ENCODE results near the gene STMN3.

GRCh38 chr20:63602321-63602720 lies 50.9 kb downstream of the STMN3 start:
- no peak for TF ChIP-seq CTCF (IDR thresholded peaks at IDR 0.05)
- no peak for TF ChIP-seq FOXM1 (IDR thresholded peaks at IDR 0.05; ENCODE audit: low read depth)
- TF ChIP-seq CHD2 (IDR thresholded peaks at IDR 0.05; ENCODE audit: low read length, partially characterized antibody) = no peak
- TF ChIP-seq REST (IDR thresholded peaks at IDR 0.05; ENCODE audit: low read depth, low read length) = no peak
- no peak for TF ChIP-seq GABPA (IDR thresholded peaks at IDR 0.05; ENCODE audit: low read depth)
- TF ChIP-seq POLR2AphosphoS5 (IDR thresholded peaks at IDR 0.05; ENCODE audit: low read depth, low read length) = no peak
- TF ChIP-seq ZBTB33 (IDR thresholded peaks at IDR 0.05; ENCODE audit: borderline replicate concordance, low read depth) = no peak
- TF ChIP-seq SMC3 (IDR thresholded peaks at IDR 0.05; ENCODE audit: low read depth, low read length) = no peak
- no peak for TF ChIP-seq USF2 (IDR thresholded peaks at IDR 0.05; ENCODE audit: borderline replicate concordance, low read depth, low read length)
- TF ChIP-seq FOSL2 (IDR thresholded peaks at IDR 0.05; ENCODE audit: borderline replicate concordance, low read depth) = no peak
- TF ChIP-seq TAF1 (IDR thresholded peaks at IDR 0.05; ENCODE audit: borderline replicate concordance, low read depth, low read length) = no peak
